Mesodermal cell (in vitro differentiated cells): ENCODE data around the gene CEP126.
A peak's percentile ranks its signal among the peaks of the same experiment; 100 is the strongest.

Experiments used
- H3K27ac ChIP-seq: 2 replicates; pipeline ENCODE4 v1.7.0; 2013; ENCODE audit warnings: mild to moderate bottlenecking, low read depth, low read length, moderate library complexity; ENCODE audit not compliant: severe bottlenecking
- H3K36me3 ChIP-seq: 2 replicates; pipeline ENCODE4 v1.7.1; 2013; ENCODE audit warnings: mild to moderate bottlenecking, low read length, moderate library complexity; ENCODE audit not compliant: control insufficient read depth, insufficient read depth
- H3K4me1 ChIP-seq: one replicate; pipeline ENCODE4 v1.7.1; 2013; ENCODE audit warnings: mild to moderate bottlenecking, low read length; ENCODE audit not compliant: insufficient read depth, control insufficient read depth, poor library complexity, severe bottlenecking
- H3K4me3 ChIP-seq: 2 replicates; pipeline ENCODE4 v1.7.0; 2013; ENCODE audit warnings: low read length, control low read depth, mild to moderate bottlenecking; ENCODE audit not compliant: insufficient read depth, poor library complexity, severe bottlenecking; ENCODE audit errors: extremely low read depth
- H3K9me3 ChIP-seq: 2 replicates; pipeline ENCODE4 v1.7.1; 2013; ENCODE audit warnings: mild to moderate bottlenecking, low read length, moderate library complexity; ENCODE audit not compliant: control insufficient read depth
- WGBS, 2 experiments: methylation state at CpG; one replicate each; pipeline ENCODE4 v1.1.5; 2013; ENCODE audit warnings: missing lambda C conversion rate in 2 of 2; ENCODE audit not compliant: insufficient coverage in 2 of 2; 5-methylcytosine and 5-hydroxymethylcytosine counted together

Gene CEP126

GRCh38 chr11:102010776-102011494 is 96.1 kb downstream of the CEP126 start:
- Histone ChIP-seq H3K4me1 (peaks cover 34% of the 10 kb centered on the region), H3K36me3 (no peaks in the 10 kb centered on the region), H3K27ac (peak overlapping the region; percentile 72), H3K9me3 (no peaks in the 10 kb centered on the region), H3K4me3 (no peak overlapping the region)
- WGBS, 2 experiments = 20 to 27% methylated on average over 6 to 7 of the region's 12 CpGs

DNA sequence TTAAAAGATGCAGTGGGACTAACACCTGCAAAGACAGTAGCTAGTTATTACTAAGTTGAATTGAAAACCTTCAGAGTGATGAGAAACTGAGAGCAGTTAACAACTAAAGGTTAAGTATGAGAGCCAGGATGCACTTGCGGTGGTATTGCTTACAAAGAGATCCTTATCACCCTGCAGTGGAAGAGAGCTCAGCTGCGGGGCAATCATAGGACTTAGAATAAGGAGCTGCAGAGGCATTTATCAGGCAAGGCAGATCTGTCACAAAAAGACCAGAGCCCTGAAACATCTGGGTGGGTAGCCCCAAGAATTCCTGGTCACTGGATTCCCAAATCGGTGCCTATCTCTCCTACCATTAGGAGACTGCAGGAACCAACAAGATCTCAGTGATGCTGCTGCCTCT is 98.1 kb downstream of the CEP126 start:
- WGBS, 2 experiments = 58 to 78% methylated on average over 2 to 3 of the region's 3 CpGs

DNA sequence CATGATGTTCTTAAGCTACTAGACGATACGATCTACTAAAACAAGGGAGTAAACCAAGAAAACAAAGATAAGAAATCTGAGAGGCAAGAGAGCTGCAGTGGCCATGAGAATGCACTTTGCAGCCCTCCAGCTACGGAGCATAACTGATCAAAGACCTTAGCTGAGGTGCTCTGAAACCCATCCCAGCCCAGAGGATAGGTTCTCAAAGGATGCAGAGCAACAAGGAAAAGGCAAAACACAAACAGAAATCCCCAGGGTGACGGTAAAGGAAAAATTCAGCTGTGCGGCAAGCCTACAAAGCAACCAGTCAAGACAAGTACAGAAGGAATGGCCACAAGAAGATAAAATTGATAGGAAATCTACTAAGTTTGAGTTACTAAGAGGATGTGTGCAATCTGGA is 99.9 kb downstream of the CEP126 start:
- no peaks in the 10 kb centered on the region for H3K9me3 ChIP-seq
- no peak overlapping the region for H3K27ac ChIP-seq
- 95 to 96% methylated on average over 5 of the region's 5 CpGs for WGBS, 2 experiments
- peaks cover 29% of the 10 kb centered on the region for H3K4me1 ChIP-seq
- H3K36me3 ChIP-seq = no peaks in the 10 kb centered on the region
- no peak overlapping the region for H3K4me3 ChIP-seq

More for the DNA sequence above, 98.1 kb downstream of the CEP126 start:
- H3K4me1 ChIP-seq = peaks cover 34% of the 10 kb centered on the region
- no peaks in the 10 kb centered on the region for H3K9me3 ChIP-seq
- H3K27ac ChIP-seq = no peak overlapping the region
- H3K36me3 ChIP-seq = no peaks in the 10 kb centered on the region
- H3K4me3 ChIP-seq = no peak overlapping the region

DNA sequence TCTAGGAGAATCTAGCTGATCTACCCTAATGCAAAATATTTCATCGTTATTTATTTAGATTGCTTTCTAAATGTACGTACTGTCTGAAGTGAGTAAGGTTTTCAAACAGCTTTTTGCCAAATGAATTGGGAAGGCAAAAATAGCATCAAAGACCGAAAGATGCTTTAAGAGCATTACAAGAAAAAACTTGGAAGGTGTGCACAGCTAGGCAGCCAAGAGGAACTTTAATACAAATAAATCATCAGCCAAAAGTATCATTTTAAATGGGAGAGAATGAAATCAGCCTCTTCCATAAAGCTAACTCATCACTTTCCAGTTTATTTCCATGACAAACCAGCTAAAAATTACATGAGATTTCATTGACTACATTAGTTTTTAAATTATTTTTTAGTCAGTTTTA is 102.2 kb downstream of the CEP126 start:
- 100% methylated on average over 1 of the region's 3 CpGs; no CpG with 5 or more reads in 1 of the 2 experiments for WGBS, 2 experiments

DNA sequence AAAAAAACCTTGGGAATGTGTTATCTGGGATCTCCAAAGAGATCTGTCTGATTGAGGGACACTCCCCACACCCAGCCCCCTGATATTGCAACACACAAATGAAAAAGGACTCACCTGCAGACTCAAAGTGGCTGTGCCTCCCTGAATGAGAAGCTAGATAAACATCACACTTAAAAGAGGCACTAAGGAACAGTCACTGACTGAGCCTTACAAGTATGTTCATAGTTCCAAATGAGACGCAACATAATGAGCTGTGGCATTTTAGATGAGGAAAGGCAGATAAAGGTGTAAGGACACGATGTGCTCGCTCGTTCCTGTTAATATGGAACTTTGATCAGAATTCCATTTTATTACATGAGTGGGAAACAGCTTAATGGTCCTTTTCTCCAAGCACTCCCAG is 111.4 kb downstream of the CEP126 start:
- Histone ChIP-seq H3K9me3 (no peaks in the 10 kb centered on the region), H3K4me3 (no peak overlapping the region), H3K27ac (peak overlapping the region; percentile 50), H3K4me1 (peaks cover 10% of the 10 kb centered on the region), H3K36me3 (no peaks in the 10 kb centered on the region)
- 67% methylated on average over 1 of the region's 4 CpGs for WGBS, 2 experiments

More for the DNA sequence above, 102.2 kb downstream of the CEP126 start:
- Histone ChIP-seq H3K4me1 (peaks cover 14% of the 10 kb centered on the region), H3K9me3 (no peaks in the 10 kb centered on the region), H3K36me3 (no peaks in the 10 kb centered on the region), H3K27ac (no peak overlapping the region), H3K4me3 (no peak overlapping the region)

GRCh38 chr11:102026959-102027358 is 112.1 kb downstream of the CEP126 start:
- Histone ChIP-seq H3K4me1 (peaks cover 10% of the 10 kb centered on the region), H3K36me3 (no peaks in the 10 kb centered on the region), H3K27ac (peak overlapping the region; percentile 50), H3K9me3 (no peaks in the 10 kb centered on the region), H3K4me3 (no peak overlapping the region)
- WGBS, 2 experiments = 0 to 17% methylated on average over 1 of the region's 2 CpGs

DNA sequence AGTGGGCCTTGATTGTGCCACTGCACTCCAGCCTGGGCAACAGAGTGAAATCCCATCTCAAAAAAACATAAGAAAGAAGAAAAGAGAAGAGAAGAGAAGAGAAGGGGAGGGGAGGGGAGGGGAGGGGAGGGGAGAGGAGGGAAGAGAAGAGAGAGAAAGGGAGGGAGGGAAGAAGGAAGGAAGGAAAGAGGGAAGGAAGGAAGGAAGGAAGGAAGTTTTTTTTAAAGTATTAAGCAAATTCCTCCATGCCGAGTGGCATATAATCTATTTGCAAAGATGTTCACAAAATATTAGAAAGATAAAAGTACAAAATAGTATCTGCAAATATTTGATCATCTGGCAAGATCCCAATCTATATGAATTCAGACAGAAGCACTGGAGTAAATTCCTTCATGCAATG is 121.9 kb downstream of the CEP126 start:
- no peak overlapping the region for H3K4me3 ChIP-seq
- H3K4me1 ChIP-seq = no peaks in the 10 kb centered on the region
- WGBS, 2 experiments = no CpG with 5 or more reads among the region's 1 CpG
- H3K27ac ChIP-seq = no peak overlapping the region
- H3K9me3 ChIP-seq = no peaks in the 10 kb centered on the region
- H3K36me3 ChIP-seq = no peaks in the 10 kb centered on the region

DNA sequence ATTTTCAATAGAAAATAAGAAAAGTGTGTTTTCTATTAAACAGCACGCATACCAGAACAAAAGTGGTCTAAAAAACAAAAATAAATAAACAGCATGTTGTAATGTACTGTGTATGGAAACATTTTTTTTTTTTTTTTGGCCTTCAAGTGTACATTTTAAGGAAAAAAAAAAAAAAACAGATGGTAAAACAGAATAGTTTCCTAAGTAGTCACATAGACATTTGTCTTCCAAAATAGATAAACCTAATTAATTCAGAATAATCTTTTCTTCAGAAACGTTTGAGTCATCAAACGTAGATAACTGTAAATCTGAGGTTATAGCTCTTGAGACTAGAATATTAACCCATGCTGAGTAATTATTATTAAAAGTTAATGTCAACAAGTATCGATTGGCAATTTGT is 132.0 kb downstream of the CEP126 start:
- Histone ChIP-seq H3K27ac (no peak overlapping the region), H3K4me3 (peak overlapping the region; percentile 26), H3K9me3 (no peaks in the 10 kb centered on the region), H3K36me3 (no peaks in the 10 kb centered on the region), H3K4me1 (no peaks in the 10 kb centered on the region)
- WGBS, 2 experiments = no CpG with 5 or more reads among the region's 4 CpGs

DNA sequence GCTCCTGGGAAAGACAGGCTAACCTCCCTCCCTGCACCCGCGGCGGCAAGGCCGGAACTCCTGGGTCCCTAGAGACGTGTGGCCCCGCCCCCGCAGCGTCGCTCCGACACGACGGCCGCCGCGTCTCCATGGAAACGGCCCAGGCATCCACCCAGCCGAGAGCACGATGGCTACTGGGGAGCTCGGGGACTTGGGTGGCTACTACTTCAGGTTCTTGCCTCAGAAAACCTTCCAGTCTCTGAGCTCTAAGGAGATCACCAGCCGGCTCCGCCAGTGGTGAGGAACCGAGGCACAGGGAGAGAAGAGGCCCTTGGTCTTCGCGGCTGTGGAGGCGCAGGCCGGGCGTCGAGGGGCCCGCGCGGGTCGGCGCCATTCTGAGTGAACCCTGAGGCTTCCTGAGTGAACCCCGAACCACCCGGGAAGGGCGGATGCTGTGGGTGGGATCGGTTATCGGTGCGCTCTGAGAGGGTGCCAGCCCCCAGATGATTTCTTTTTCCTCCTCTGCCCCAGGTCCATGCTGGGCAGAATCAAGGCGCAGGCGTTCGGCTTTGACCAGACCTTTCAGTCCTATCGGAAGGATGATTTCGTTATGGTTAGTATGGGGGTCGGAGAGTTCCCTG is 132.6 kb downstream of the CEP126 start, which contains the start of gene CFAP300:
Gene CFAP300, plus strand, starts transcription at position 133 of the 620 bp plus-strand sequence. Its CDS starts 34 bp downstream, at position 167.
- no peaks in the 10 kb centered on the region for H3K9me3 ChIP-seq
- WGBS, 2 experiments = 55 to 61% methylated on average over 31 to 44 of the region's 45 CpGs
- peak within 1 kb of the TSS; percentile 26 for H3K4me3 ChIP-seq
- no peak within 1 kb of the TSS for H3K27ac ChIP-seq
- H3K4me1 ChIP-seq = no peaks in the 10 kb centered on the region
- H3K36me3 ChIP-seq = no peaks in the 10 kb centered on the region
